Neural cell (in vitro differentiated cells): ENCODE data around the gene LRMDA.

Experiments
- CTCF ChIP-seq: fragments of 450-650 bp; IDR thresholded peaks from 2 replicates; pipeline ENCODE4 v1.5.1; 2014; ENCODE audit warnings: antibody characterized with exemption, mild to moderate bottlenecking, moderate library complexity; ENCODE audit not compliant: poor library complexity, severe bottlenecking
- EP300 ChIP-seq: fragments of 450-650 bp; conservative IDR thresholded peaks from 2 replicates; pipeline ENCODE4 v1.6.1; 2014; ENCODE audit warnings: antibody characterized with exemption, mild to moderate bottlenecking, moderate library complexity; ENCODE audit not compliant: poor library complexity, severe bottlenecking
- EZH2 ChIP-seq: fragments of 200-600, 300-800 bp; shearing (Covaris generic), sonication (generic); IDR thresholded peaks from 2 replicates; pipeline ENCODE4 v1.6.1; 2014; ENCODE audit warnings: antibody characterized with exemption, low read length, borderline replicate concordance, mild to moderate bottlenecking; ENCODE audit not compliant: insufficient read depth, poor library complexity, severe bottlenecking
- MXI1 ChIP-seq: fragments of 450-650 bp; conservative IDR thresholded peaks from 2 replicates; pipeline ENCODE4 v1.6.1; 2014; ENCODE audit warnings: antibody characterized with exemption, mild to moderate bottlenecking; ENCODE audit not compliant: poor library complexity, severe bottlenecking
- POLR2AphosphoS5 ChIP-seq: IDR thresholded peaks from 2 replicates; pipeline ENCODE4 v1.6.1; 2012
- REST ChIP-seq: IDR thresholded peaks from 2 replicates; pipeline ENCODE4 v1.6.1; 2012; ENCODE audit warnings: borderline replicate concordance
- SMC3 ChIP-seq: fragments of 450-650 bp; conservative IDR thresholded peaks from 2 replicates; pipeline ENCODE4 v1.6.1; 2014; ENCODE audit warnings: antibody characterized with exemption, mild to moderate bottlenecking, moderate library complexity; ENCODE audit not compliant: poor library complexity
- TAF1 ChIP-seq: IDR thresholded peaks from 2 replicates; pipeline ENCODE4 v1.6.1; 2012; ENCODE audit warnings: low read depth

GRCh38 chr10:75623310-75624093, 192.1 kb downstream of the LRMDA start:
- TF ChIP-seq EZH2 = no peak
- no peak for TF ChIP-seq REST
- no peak for TF ChIP-seq CTCF
- no peak for TF ChIP-seq POLR2AphosphoS5
- TF ChIP-seq TAF1 = no peak
- TF ChIP-seq MXI1 = no peak
- no peak for TF ChIP-seq EP300
- TF ChIP-seq SMC3 = no peak
